Stimulated activated CD4-positive, alpha-beta T cell treated with anti-CD3 and anti-CD28 coated beads, Interleukin-4, amount 100 ng/mL, for 48 hours (primary cell): ENCODE measurements around the gene RIOX2.
"Not testable (repeated sequence)": the region's sequence is repeated elsewhere in the genome, so short reads cannot be mapped to it uniquely, and the experiment has no call there.

Source experiments
- DNase-seq, 2 donors: peaks; one replicate each; pipeline ENCODE4 v3.0.0-alpha.2; 2020; ENCODE audit warnings: low read depth in 2 of 2

The RIOX2 gene

DNA sequence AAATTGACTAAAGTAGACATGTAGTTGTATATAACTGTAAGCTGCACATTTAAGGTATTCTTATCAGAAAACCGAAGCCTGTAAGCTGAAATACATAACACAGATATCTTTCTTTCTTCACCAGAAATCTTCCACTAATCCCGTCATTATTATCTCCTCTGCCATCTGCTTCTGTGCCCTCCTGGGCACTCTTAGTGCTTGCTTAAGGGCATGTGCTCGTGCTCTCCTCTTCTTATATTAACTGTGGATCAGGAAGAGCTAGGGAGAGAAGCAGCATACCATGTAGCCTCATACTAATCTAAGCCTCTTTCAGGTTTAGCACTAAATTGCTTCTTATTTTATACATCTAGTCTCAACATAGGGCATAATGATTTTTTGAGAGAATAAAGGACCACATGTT, 60.8 kb downstream of the RIOX2 start:
- DNase-seq = no peak

DNA sequence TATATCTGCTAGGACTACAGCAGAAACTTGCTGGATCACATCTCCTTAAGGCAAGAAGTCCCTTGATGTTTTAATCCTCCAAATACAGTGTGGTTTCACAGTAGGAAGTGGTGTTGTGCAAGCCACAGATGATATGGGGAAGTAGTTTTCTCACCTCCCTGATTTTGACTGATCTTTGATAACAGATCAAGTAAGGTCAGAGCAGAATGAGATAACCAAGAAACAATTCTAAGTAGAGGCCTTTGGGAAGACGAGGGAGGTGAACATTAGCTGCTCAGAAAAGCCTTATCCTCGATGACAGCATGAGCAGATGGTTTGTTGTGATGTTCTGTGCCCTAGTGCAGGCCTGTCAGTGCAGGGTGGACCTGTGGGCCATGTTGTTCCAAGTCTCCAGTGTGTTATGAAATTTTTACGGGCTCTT, 61.3 kb downstream of the RIOX2 start:
- DNase-seq = no peak

DNA sequence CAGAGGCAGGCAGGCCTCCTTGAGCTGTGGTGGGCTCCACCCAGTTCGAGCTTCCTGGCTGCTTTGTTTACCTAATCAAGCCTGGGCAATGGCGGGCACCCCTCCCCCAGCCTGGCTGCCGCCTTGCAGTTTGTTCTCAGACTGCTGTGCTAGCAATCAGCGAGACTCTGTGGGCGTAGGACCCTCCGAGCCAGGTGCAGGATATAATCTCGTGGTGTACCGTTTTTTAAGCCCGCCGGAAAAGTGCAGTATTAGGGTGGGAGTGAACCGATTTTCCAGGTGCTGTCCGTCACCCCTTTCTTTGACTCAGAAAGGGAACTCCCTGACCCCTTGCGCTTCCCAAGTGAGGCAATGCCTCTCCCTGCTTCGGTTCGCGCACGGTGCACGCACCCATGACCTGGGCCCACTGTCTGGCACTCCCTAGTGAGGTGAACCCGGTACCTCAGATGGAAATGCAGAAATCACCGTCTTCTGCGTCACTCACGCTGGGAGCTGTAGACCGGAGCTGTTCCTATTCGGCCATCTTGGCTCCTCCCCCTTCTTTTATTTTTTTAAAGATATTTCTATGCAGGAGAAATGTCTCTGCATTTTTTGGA, 61.9 kb downstream of the RIOX2 start:
- DNase-seq = not testable (repeated sequence)

GRCh38 chr3:97909830-97910229, 62.4 kb downstream of the RIOX2 start:
- DNase-seq = not testable (repeated sequence)

- DNase-seq = no peak
Observed at GRCh38 chr3:97901313-97902248, 70.7 kb downstream of the RIOX2 start.

- DNase-seq = no peak
Observed at GRCh38 chr3:97899331-97899730, 72.9 kb downstream of the RIOX2 start.

- no peak for DNase-seq
Observed at GRCh38 chr3:97896547-97896946, 75.7 kb downstream of the RIOX2 start.

DNA sequence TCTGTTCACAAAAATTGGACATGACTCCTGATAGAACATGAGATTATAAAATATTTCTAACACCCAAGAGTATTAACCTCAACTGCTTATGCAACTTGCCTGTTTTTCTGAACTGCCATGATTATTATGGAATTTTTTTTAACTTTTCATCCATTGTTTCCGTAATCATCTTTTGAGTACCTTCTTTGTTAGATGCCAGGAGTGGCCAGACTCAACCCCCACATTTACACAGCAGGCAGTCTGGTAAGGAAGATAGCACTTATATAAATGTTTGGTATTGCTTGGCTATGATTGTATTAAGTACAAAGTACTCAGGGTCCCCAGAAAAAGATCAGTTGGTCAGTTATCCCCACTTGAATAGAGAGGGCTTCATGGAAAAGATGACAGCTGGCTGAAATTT, 76.1 kb downstream of the RIOX2 start:
- no peak for DNase-seq

GRCh38 chr3:97895216-97895615, 77.0 kb downstream of the RIOX2 start:
- DNase-seq = no peak

DNA sequence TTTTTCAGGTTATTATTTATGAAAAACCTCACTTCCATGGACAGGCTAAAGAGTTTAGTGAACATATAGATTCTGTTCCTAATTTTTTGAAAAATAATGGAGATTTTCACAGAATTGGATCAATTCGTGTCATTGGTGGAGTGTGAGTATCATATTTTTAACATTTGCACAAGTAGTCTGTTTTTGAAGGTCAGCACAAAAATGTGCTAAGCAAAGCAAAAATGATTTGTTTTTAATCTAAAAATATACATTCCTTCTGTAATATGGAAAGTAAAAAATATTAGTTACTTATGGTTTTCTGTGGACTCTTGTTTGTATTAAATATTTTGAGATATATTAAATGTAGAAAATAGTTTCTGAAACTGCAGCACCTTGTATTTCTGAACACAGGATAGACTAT, 79.4 kb downstream of the RIOX2 start:
- no peak for DNase-seq
